ENCODE data around the gene LRRC74B.
"Not testable (repeated sequence)": the region's sequence is repeated elsewhere in the genome, so short reads cannot be mapped to it uniquely, and the experiment has no call there.

DNA sequence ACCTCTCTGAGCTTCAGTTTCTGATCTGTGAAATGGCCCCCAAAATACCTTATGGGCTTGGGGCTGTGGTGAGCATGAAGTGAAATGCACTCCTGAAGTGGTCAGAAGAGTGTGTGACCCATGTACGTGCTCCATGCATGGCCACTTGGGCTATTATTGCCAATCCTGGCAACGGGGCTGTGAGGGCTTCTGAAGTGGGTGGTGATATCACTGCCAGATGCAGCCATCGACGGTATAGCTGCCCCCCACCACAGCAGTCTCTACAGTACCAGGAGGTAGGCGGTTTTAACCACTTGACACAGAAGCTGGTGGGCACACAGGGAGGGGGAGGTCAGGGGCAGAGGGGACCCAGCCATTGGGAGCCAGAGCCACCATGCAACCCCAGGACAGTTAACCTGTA, 2.7 kb downstream of the LRRC74B start:
- TF ChIP-seq, protein P1, sequence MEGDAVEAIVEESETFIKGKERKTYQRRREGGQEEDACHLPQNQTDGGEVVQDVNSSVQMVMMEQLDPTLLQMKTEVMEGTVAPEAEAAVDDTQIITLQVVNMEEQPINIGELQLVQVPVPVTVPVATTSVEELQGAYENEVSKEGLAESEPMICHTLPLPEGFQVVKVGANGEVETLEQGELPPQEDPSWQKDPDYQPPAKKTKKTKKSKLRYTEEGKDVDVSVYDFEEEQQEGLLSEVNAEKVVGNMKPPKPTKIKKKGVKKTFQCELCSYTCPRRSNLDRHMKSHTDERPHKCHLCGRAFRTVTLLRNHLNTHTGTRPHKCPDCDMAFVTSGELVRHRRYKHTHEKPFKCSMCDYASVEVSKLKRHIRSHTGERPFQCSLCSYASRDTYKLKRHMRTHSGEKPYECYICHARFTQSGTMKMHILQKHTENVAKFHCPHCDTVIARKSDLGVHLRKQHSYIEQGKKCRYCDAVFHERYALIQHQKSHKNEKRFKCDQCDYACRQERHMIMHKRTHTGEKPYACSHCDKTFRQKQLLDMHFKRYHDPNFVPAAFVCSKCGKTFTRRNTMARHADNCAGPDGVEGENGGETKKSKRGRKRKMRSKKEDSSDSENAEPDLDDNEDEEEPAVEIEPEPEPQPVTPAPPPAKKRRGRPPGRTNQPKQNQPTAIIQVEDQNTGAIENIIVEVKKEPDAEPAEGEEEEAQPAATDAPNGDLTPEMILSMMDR (IDR thresholded peaks at IDR 0.05), result not testable (repeated sequence)
- not testable (repeated sequence) for TF ChIP-seq POLR2A (IDR thresholded peaks at IDR 0.05)

All from transverse colon (tissue), 3 donors.